OCI-LY7 (cell line): ENCODE results near the gene YARS1.

Experiments used
- EZH2phosphoT487 ChIP-seq: fragments of 200-600 bp; sonication (generic); IDR thresholded peaks from 2 replicates; pipeline ENCODE4 v1.6.1; 2018; ENCODE audit warnings: low read depth, borderline replicate concordance, mild to moderate bottlenecking, mixed run types, antibody characterized with exemption, low read length, moderate library complexity, mixed read lengths
- TF ChIP-seq, protein P1 (sequence below): fragments of 200-600 bp; sonication (generic); conservative IDR thresholded peaks from 2 replicates; pipeline ENCODE4 v1.5.1; 2014; ENCODE audit warnings: mild to moderate bottlenecking, antibody characterized with exemption, low read length, moderate library complexity, mixed read lengths

DNA sequence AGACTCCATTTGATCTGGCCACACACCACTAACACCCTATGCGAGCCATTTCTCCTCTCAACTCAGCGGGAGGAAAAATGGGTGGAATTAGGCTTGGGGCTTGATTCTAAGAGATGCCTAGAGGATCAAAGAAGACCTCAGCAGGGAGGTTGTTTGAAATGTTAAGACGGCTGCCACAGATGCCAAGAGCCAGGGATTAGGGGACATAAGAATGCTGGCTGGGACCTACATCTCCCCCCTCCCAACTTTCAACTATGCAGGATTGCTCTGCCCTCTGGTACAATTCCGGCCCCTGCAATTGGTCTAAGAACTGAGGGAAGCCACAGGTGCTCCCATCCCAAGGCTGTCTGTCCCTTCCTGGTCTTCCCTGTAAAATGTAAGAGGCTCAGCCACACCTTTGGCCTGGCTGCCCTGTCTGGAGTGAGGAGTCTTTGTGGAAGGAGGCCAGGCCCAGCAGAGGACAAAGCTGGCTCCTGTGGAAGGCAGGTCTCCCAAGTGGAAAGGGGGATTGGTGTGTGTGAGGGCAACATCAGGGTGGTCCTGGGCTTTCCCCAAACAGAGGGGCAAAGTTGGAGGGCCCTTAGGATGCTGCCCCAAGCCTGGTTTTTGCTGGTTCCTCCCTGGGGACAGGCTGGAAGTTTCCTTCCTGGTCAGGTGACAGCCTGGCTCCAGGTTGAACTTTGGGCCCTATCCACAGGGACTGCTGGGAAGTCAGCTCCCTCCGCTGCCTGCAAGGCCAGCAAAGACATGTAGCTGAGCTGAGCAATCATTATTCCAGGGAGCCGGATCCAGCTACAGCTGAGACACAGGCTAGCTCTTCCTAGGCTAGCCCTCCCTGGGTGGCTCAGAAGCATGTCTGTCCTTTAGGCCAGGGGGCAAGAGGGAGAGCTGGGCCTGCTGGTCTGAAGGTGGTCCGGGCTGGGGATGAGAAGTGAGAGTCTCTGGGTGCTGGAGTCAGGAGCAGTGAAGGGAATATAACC, 80.1 kb downstream of the YARS1 start:
- TF ChIP-seq, protein P1, sequence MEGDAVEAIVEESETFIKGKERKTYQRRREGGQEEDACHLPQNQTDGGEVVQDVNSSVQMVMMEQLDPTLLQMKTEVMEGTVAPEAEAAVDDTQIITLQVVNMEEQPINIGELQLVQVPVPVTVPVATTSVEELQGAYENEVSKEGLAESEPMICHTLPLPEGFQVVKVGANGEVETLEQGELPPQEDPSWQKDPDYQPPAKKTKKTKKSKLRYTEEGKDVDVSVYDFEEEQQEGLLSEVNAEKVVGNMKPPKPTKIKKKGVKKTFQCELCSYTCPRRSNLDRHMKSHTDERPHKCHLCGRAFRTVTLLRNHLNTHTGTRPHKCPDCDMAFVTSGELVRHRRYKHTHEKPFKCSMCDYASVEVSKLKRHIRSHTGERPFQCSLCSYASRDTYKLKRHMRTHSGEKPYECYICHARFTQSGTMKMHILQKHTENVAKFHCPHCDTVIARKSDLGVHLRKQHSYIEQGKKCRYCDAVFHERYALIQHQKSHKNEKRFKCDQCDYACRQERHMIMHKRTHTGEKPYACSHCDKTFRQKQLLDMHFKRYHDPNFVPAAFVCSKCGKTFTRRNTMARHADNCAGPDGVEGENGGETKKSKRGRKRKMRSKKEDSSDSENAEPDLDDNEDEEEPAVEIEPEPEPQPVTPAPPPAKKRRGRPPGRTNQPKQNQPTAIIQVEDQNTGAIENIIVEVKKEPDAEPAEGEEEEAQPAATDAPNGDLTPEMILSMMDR = no peak
- no peak for TF ChIP-seq EZH2phosphoT487
